Subcutaneous abdominal adipose tissue (tissue), 5 donors: ENCODE results near the gene CC2D1A.

Experiments used
- H3K27ac ChIP-seq: one replicate; pipeline ENCODE4 v1.7.0; 2013; ENCODE audit warnings: low read depth, mild to moderate bottlenecking, inconsistent platforms, low read length, moderate library complexity
- H3K27me3 ChIP-seq, 5 donors: one replicate each; pipeline ENCODE4 v1.7.0; 2013; ENCODE audit warnings: low read length in 5 of 5, inconsistent platforms in 1 of 5; ENCODE audit not compliant: control insufficient read depth in 5 of 5, insufficient read depth in 4 of 5
- H3K36me3 ChIP-seq, 5 donors: one replicate each; pipeline ENCODE4 v1.7.0; 2013; ENCODE audit warnings: low read length in 5 of 5; ENCODE audit not compliant: control insufficient read depth in 5 of 5, insufficient read depth in 5 of 5
- H3K4me1 ChIP-seq, 5 donors: one replicate each; pipeline ENCODE4 v1.7.0; 2013; ENCODE audit warnings: low read length in 5 of 5, mild to moderate bottlenecking in 3 of 5, moderate library complexity in 1 of 5; ENCODE audit not compliant: control insufficient read depth in 5 of 5, insufficient read depth in 5 of 5
- H3K4me3 ChIP-seq, 5 donors: one replicate each; pipeline ENCODE4 v1.7.0; 2013; ENCODE audit warnings: low read length in 5 of 5, low read depth in 1 of 5
- H3K9ac ChIP-seq, 5 donors: one replicate each; pipeline ENCODE4 v1.7.0; 2013; ENCODE audit warnings: low read length in 5 of 5, mild to moderate bottlenecking in 4 of 5, moderate library complexity in 3 of 5
- H3K9me3 ChIP-seq, 5 donors: one replicate each; pipeline ENCODE4 v1.7.0; 2013; ENCODE audit warnings: low read length in 5 of 5; ENCODE audit not compliant: control insufficient read depth in 5 of 5
- donor health status: healthy.
- donor health status: healthy.
- donor health status: healthy.
- donor health status: healthy.
- donor health status: healthy.

The CC2D1A gene

GRCh38 chr19:13865571-13866462 is 40.2 kb upstream of the CC2D1A start:
- Histone ChIP-seq H3K4me3 (peak overlapping the region; percentile 51 to 69 (median 67)), H3K27ac (no peak overlapping the region), H3K27me3 (peaks cover 0 to 4% (median 0%) of the 10 kb centered on the region in 5 donors), H3K4me1 (peaks cover 9 to 31% (median 25%) of the 10 kb centered on the region in 5 donors), H3K9me3 (no peaks in the 10 kb centered on the region), H3K36me3 (no peaks in the 10 kb centered on the region), H3K9ac (peak overlapping the region in 4 of 5 donors; percentile 46 to 79 (median 62))

- H3K27me3 ChIP-seq, result peaks cover 0 to 4% (median 0%) of the 10 kb centered on the region in 5 donors
- no peaks in the 10 kb centered on the region for H3K36me3 ChIP-seq
- H3K4me3 ChIP-seq, result peak overlapping the region; percentile 51 to 69 (median 67)
- no peak overlapping the region for H3K27ac ChIP-seq
- peak overlapping the region in 3 of 5 donors; percentile 46 to 79 (median 70) for H3K9ac ChIP-seq
- H3K9me3 ChIP-seq, result no peaks in the 10 kb centered on the region
- peaks cover 5 to 24% (median 17%) of the 10 kb centered on the region in 5 donors for H3K4me1 ChIP-seq
Observed at GRCh38 chr19:13866463-13867046, 39.4 kb upstream of the CC2D1A start.

GRCh38 chr19:13868663-13869062 is 37.3 kb upstream of the CC2D1A start:
- H3K4me3 ChIP-seq, result no peak overlapping the region
- no peak overlapping the region for H3K9ac ChIP-seq
- H3K36me3 ChIP-seq, result no peaks in the 10 kb centered on the region
- H3K4me1 ChIP-seq, result peaks cover 0 to 31% (median 16%) of the 10 kb centered on the region in 5 donors
- no peak overlapping the region for H3K27ac ChIP-seq
- peaks cover 0 to 2% (median 0%) of the 10 kb centered on the region in 5 donors for H3K27me3 ChIP-seq
- no peaks in the 10 kb centered on the region for H3K9me3 ChIP-seq

GRCh38 chr19:13869281-13869680 is 36.7 kb upstream of the CC2D1A start:
- Histone ChIP-seq H3K27ac (no peak overlapping the region), H3K36me3 (no peaks in the 10 kb centered on the region), H3K9ac (no peak overlapping the region), H3K9me3 (no peaks in the 10 kb centered on the region), H3K4me1 (peaks cover 2 to 33% (median 21%) of the 10 kb centered on the region in 5 donors), H3K27me3 (peaks cover 0 to 2% (median 0%) of the 10 kb centered on the region in 5 donors), H3K4me3 (no peak overlapping the region)

- H3K27me3 ChIP-seq, result peaks cover 0 to 2% (median 0%) of the 10 kb centered on the region in 5 donors
Observed at GRCh38 chr19:13870873-13871272, 35.1 kb upstream of the CC2D1A start.

GRCh38 chr19:13872339-13872694 is 33.7 kb upstream of the CC2D1A start:
- H3K27ac ChIP-seq, result no peak overlapping the region
- H3K9me3 ChIP-seq, result no peaks in the 10 kb centered on the region
- H3K36me3 ChIP-seq, result no peaks in the 10 kb centered on the region
- peak overlapping the region in 4 of 5 donors; percentile 17 to 60 (median 52) for H3K4me3 ChIP-seq
- H3K27me3 ChIP-seq, result peaks cover 0 to 2% (median 0%) of the 10 kb centered on the region in 5 donors
- peak overlapping the region in 3 of 5 donors; percentile 35 to 39 (median 37) for H3K9ac ChIP-seq
- peaks cover 2 to 20% (median 13%) of the 10 kb centered on the region in 5 donors for H3K4me1 ChIP-seq

More at GRCh38 chr19:13870873-13871272, 35.1 kb upstream of the CC2D1A start:
- H3K4me1 ChIP-seq, result peaks cover 2 to 27% (median 20%) of the 10 kb centered on the region in 5 donors
- H3K36me3 ChIP-seq, result no peaks in the 10 kb centered on the region
- H3K9me3 ChIP-seq, result no peaks in the 10 kb centered on the region
- H3K4me3 ChIP-seq, result no peak overlapping the region
- H3K27ac ChIP-seq, result no peak overlapping the region
- no peak overlapping the region for H3K9ac ChIP-seq

GRCh38 chr19:13872695-13873389 is 33.2 kb upstream of the CC2D1A start:
- H3K4me3 ChIP-seq, result peak overlapping the region; percentile 17 to 60 (median 53)
- peaks cover 0 to 2% (median 0%) of the 10 kb centered on the region in 5 donors for H3K27me3 ChIP-seq
- H3K9me3 ChIP-seq, result no peaks in the 10 kb centered on the region
- H3K9ac ChIP-seq, result peak overlapping the region in 3 of 5 donors; percentile 35 to 39 (median 37)
- peaks cover 2 to 20% (median 13%) of the 10 kb centered on the region in 5 donors for H3K4me1 ChIP-seq
- H3K36me3 ChIP-seq, result no peaks in the 10 kb centered on the region
- H3K27ac ChIP-seq, result no peak overlapping the region

- Histone ChIP-seq H3K4me3 (no peak overlapping the region), H3K27ac (no peak overlapping the region), H3K4me1 (peaks cover 2 to 20% (median 13%) of the 10 kb centered on the region in 5 donors), H3K27me3 (peaks cover 0 to 2% (median 0%) of the 10 kb centered on the region in 5 donors), H3K9me3 (no peaks in the 10 kb centered on the region), H3K36me3 (no peaks in the 10 kb centered on the region), H3K9ac (no peak overlapping the region)
Observed at GRCh38 chr19:13873834-13874515, 32.0 kb upstream of the CC2D1A start.

- peaks cover 2 to 31% (median 19%) of the 10 kb centered on the region in 5 donors for H3K4me1 ChIP-seq
- no peaks in the 10 kb centered on the region for H3K9me3 ChIP-seq
- no peak overlapping the region for H3K27ac ChIP-seq
- H3K27me3 ChIP-seq, result peaks cover 0 to 2% (median 0%) of the 10 kb centered on the region in 5 donors
- H3K9ac ChIP-seq, result no peak overlapping the region
- no peaks in the 10 kb centered on the region for H3K36me3 ChIP-seq
- H3K4me3 ChIP-seq, result no peak overlapping the region
Observed at GRCh38 chr19:13875824-13876223, 30.2 kb upstream of the CC2D1A start.
